ENCODE results near the gene C3.
"Not testable (repeated sequence)": the region's sequence is repeated elsewhere in the genome, so short reads cannot be mapped to it uniquely, and the experiment has no call there.

Gene C3

DNA sequence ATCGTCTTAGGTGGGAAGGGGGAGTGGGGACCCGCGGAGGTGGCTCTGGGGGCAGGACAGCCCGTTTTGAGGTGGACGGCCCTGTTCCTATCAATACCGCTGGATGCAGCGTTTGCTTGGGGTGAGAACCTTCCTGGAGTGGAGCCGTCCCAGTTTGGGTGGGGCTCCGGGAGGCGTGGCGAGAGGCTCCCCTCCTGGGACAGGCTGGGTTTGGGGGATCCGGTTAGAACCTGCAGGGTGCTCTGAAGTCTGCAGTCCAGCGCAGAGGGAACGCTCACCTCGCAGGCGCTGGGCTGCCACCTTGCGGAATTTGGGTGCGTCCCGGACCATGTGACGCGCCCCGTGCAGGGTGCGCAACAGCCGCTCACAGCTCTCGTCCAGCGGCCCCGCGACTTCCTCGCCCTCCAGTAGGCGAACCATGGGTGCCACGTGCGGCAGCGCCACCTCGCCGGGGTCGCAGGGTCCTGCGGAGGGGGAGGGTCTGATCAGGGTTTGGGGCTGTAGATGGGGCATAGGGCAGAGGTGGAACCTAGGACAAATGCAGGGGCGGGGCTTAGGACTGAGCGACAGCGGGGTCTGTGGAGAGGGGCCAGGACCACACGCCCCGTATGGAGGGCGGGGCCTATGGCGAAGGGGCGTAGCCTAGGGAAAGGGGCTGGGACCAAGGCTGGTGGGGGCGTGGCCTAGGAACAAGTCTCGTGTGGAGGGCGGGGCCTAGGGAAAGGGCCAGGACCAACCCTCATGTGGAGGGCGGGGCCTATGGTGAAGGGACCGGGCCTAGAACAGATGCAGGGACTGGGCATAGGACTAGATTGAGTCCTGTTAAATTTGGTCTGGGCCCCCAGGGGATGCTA lies 33.0 kb upstream of the C3 start:
- TF ChIP-seq, protein P1, sequence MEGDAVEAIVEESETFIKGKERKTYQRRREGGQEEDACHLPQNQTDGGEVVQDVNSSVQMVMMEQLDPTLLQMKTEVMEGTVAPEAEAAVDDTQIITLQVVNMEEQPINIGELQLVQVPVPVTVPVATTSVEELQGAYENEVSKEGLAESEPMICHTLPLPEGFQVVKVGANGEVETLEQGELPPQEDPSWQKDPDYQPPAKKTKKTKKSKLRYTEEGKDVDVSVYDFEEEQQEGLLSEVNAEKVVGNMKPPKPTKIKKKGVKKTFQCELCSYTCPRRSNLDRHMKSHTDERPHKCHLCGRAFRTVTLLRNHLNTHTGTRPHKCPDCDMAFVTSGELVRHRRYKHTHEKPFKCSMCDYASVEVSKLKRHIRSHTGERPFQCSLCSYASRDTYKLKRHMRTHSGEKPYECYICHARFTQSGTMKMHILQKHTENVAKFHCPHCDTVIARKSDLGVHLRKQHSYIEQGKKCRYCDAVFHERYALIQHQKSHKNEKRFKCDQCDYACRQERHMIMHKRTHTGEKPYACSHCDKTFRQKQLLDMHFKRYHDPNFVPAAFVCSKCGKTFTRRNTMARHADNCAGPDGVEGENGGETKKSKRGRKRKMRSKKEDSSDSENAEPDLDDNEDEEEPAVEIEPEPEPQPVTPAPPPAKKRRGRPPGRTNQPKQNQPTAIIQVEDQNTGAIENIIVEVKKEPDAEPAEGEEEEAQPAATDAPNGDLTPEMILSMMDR (IDR thresholded peaks at IDR 0.05; ENCODE audit: low read depth, low read length), result peak; percentile 28
- peak; percentile 73 to 76 for DNase-seq (ENCODE audit: low read depth in 2 of 2)

DNA sequence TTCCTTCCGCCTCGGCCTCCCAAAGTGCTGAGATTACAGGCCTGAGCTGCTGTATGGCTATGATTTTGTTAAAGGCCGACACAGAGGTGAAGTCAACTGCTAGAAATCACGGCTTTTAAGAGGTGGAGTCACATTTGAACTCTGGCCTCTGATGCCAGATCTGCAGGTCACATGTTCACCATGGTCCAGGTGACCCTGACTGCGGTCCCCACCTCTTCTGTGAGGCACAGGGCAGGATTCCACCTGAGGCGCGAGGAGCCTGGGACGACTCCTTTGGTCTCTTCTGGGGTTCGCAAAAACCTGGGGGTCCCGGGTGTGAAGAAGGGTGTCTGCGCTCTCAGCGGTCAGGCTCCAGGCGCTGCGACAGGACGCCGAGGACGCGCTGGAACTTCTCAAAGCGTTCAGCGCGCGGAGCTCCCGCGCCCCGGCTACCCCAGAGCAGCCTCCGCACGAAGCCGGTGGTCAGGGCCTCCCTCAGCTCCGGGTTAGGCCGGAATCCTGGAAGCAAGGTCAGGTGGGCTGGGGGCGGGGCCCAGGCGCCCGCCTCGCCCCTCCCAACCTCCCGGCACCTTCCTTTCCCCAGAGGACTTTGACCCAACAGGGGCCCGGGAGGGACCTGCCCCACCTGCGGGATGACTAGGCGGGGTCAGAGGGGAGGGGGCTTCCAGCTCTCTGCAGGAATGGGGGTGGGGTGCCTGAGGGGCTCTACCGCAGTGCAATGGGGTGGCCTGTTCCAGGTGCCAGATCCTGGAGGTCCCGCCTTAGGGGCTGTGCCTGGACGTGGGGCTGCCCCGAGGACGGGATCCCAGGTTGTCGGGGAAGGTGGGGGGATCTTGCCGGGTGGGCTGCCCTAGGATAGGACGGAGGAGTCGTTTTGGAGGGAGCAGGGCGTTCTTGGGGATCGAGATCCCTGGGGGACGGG lies 32.1 kb upstream of the C3 start:
- TF ChIP-seq, protein P1 (IDR thresholded peaks at IDR 0.05; ENCODE audit: low read depth, low read length), result no peak
- no peak overlapping the region for H3K4me3 ChIP-seq (replicated peaks in 1 of 2; ENCODE audit: low read depth in 2 of 2, low read length in 2 of 2)

More for the DNA sequence above, 33.0 kb upstream of the C3 start:
- H3K4me3 ChIP-seq (replicated peaks in 1 of 2; ENCODE audit: low read depth in 2 of 2, low read length in 2 of 2), result peak overlapping the region; percentile 32 to 38

DNA sequence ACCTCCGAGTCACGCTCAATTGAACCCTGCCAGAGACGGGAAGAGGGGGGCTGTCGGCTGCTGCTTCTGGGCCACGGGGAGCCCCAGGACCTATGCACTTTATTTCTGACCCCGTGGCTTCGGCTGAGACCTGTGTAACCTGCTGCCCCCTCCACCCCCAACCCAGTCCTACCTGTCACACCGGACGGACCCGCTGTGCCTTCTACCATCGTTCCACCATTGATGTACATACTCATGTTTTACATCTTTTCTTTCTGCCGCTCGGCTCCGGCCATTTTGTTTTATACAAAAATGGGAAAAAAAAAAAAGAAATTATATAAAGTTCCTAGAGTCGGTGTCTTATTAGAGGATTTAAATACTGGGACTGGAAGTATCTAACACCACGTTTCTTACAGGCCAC lies 30.7 kb upstream of the C3 start:
- no peak for DNase-seq (ENCODE audit: low read depth in 2 of 2)
- H3K4me3 ChIP-seq (replicated peaks in 1 of 2; ENCODE audit: low read depth in 2 of 2, low read length in 2 of 2), result no peak overlapping the region
- TF ChIP-seq, protein P1 (IDR thresholded peaks at IDR 0.05; ENCODE audit: low read depth, low read length), result no peak

More for the DNA sequence above, 32.1 kb upstream of the C3 start:
- no peak for DNase-seq (ENCODE audit: low read depth in 2 of 2)

DNA sequence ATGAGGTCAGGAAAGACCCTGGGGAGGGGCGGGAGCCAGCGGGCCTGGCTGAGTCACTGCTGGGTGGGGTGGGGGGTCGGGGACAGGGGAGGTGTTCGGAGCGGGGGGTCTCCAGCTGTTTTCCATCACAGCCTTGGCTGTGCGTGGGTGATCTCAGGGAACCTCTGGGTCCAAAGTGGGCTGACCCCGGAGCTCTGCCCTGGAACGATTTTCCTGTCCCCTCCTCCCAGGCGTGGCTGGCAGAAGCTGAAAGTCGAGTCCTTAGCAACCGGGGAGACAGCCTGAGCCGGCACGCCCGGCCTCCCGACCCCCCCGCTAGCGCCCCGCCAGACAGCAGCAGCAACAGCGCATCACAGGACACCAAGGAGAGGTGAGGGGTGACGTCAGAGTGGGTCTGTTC lies 29.6 kb upstream of the C3 start:
- DNase-seq (ENCODE audit: low read depth in 2 of 2), result no peak
- TF ChIP-seq, protein P1 (IDR thresholded peaks at IDR 0.05; ENCODE audit: low read depth, low read length), result no peak
- H3K4me3 ChIP-seq (replicated peaks in 1 of 2; ENCODE audit: low read depth in 2 of 2, low read length in 2 of 2), result no peak overlapping the region

DNA sequence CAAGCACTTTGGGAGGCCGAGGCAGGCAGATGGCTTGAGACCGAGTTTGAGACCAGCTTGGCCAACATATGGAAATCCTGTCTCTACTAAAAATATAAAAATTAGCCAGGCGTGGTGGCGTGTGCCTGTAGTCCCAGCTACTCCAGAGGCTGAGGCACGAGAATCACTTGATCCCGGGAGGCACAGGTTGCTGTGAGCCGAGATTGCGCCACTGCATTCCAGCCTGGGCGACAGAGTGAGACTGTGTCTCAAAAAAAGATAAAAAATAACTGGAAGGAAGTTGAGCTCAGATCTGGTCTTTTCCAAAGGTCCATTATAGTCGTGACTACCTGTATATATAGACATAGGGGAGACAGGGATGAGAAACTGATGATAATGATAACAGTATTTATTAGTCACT lies 28.1 kb upstream of the C3 start:
- not testable (repeated sequence) for DNase-seq (ENCODE audit: low read depth in 2 of 2); H3K4me3 ChIP-seq (replicated peaks in 1 of 2; ENCODE audit: low read depth in 2 of 2, low read length in 2 of 2)

DNA sequence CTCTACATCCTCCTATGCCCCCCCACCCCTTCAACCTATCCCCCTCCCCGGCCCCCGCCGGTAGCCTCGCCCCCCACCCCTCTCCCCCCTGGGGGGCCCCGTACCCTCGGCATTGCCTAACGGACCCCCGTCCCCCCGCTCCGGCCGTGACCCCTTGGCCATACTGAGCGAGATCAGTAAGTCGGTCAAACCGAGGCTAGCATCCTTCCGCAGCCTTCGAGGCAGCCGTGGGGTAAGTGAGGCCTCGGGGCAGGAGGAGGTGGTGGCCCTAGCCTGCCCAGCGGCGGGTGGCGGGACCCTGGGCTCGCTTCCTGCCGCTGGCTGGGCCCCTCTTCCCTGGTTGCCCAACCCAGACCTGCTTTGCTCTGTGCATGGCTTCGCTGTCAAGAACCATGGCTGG lies 25.5 kb upstream of the C3 start:
- TF ChIP-seq, protein P1 (IDR thresholded peaks at IDR 0.05; ENCODE audit: low read depth, low read length), result no peak
- no peak for DNase-seq (ENCODE audit: low read depth in 2 of 2)
- no peak overlapping the region for H3K4me3 ChIP-seq (replicated peaks in 1 of 2; ENCODE audit: low read depth in 2 of 2, low read length in 2 of 2)
